K562 (cell line): ENCODE measurements around the gene FAM161B. TPM values are rescaled to one million over a fixed set of nuclear protein-coding genes. Genes with fewer than 3 reads are reported as not detected.

ENCODE experiments used
- BHLHE40 ChIP-seq: IDR thresholded peaks from 2 replicates; pipeline ENCODE4 v1.6.1; 2011; ENCODE audit warnings: low read length, improper control_type of control experiment
- CBFB ChIP-seq: sonication (generic); formaldehyde crosslinking; IDR thresholded peaks from 2 replicates; pipeline ENCODE4 v1.4.0; 2020; ENCODE audit warnings: mild to moderate bottlenecking, missing genetic modification reagents
- DACH1 ChIP-seq: fragments of 450-650 bp; IDR thresholded peaks from 2 replicates; pipeline ENCODE4 v1.6.1; 2018; ENCODE audit not compliant: partially characterized antibody
- GABPB1 ChIP-seq: sonication (generic); formaldehyde crosslinking; IDR thresholded peaks from 2 replicates; pipeline ENCODE4 v1.8.0; 2022; ENCODE audit warnings: mild to moderate bottlenecking, missing genetic modification reagents
- GABPB2 ChIP-seq: fragments of 250-450 bp; sonication (Bioruptor Pico); conservative IDR thresholded peaks from 2 replicates; pipeline ENCODE4 v1.5.1; 2021; ENCODE audit warnings: mild to moderate bottlenecking
- NFIX ChIP-seq: fragments of 250-450 bp; sonication (Bioruptor Pico); IDR thresholded peaks from 2 replicates; pipeline ENCODE4 v1.4.0; 2020; ENCODE audit warnings: low read depth, mild to moderate bottlenecking, moderate library complexity
- POLR3A ChIP-seq: IDR thresholded peaks from 2 replicates; pipeline ENCODE4 v1.6.1; 2011; ENCODE audit warnings: borderline replicate concordance, mild to moderate bottlenecking, moderate library complexity; ENCODE audit not compliant: insufficient read length, insufficient read depth; ENCODE audit errors: extremely low read depth
- PURB ChIP-seq: sonication (generic); formaldehyde crosslinking; IDR thresholded peaks from 2 replicates; pipeline ENCODE4 v1.9.0; 2021; ENCODE audit warnings: low read depth, mild to moderate bottlenecking, missing genetic modification reagents
- RBM34 ChIP-seq: fragments of 200-400 bp; formaldehyde crosslinking; IDR thresholded peaks from 2 replicates; pipeline ENCODE4 v1.6.1; 2018; ENCODE audit warnings: low read length, borderline replicate concordance; ENCODE audit not compliant: insufficient read depth
- SNIP1 ChIP-seq: fragments of 450-650 bp; IDR thresholded peaks from 2 replicates; pipeline ENCODE4 v1.7.1; 2017; ENCODE audit warnings: low read depth, mild to moderate bottlenecking
- TCF7 ChIP-seq: sonication (generic); IDR thresholded peaks from 2 replicates; pipeline ENCODE4 v1.6.1; 2016; ENCODE audit warnings: antibody characterized with exemption, borderline replicate concordance
- ZBTB8A ChIP-seq: fragments of 450-650 bp; IDR thresholded peaks from 2 replicates; pipeline ENCODE4 v1.6.1; 2018; ENCODE audit warnings: mild to moderate bottlenecking, moderate library complexity; ENCODE audit not compliant: partially characterized antibody
- ZNF133 ChIP-seq: fragments of 250-450 bp; sonication (Bioruptor Pico); IDR thresholded peaks from 2 replicates; pipeline ENCODE4 v1.4.0; 2020; ENCODE audit warnings: mild to moderate bottlenecking
- ZNF165 ChIP-seq: fragments of 250-450 bp; sonication (Bioruptor Pico); IDR thresholded peaks from 2 replicates; pipeline ENCODE4 v1.4.0; 2020; ENCODE audit warnings: borderline replicate concordance
- ZNF324 ChIP-seq: fragments of 250-450 bp; sonication (Bioruptor Pico); IDR thresholded peaks from 2 replicates; pipeline ENCODE4 v1.4.0; 2020; ENCODE audit warnings: mild to moderate bottlenecking
- ZNF444 ChIP-seq: fragments of 250-450 bp; sonication (Bioruptor Pico); IDR thresholded peaks from 2 replicates; pipeline ENCODE4 v1.4.0; 2020; ENCODE audit warnings: mild to moderate bottlenecking, moderate library complexity
- polyA plus RNA-seq, 8 experiments: library from polyadenylated mRNA; depleted of rRNA in 4 of 8; stranded (reverse) in 5 of 8; unstranded in 3 of 8; fragments of >200 nt; fragmentation: Nextera tagmentation in 2 of 8; fragmentation: Illumina TruSeq in 1 of 8; extraction: Ambion mirVana in 2 of 8; extraction: Trizol in 1 of 8; gene quantifications; 2 replicates each; pipeline versions ENCODE4 v1.2.1 to v1.2.3, GENCODE V29; 2011 to 2014; ENCODE audit warnings: inconsistent platforms in 1 of 8, missing spikeins in 1 of 8
- total RNA-seq, 7 experiments: library from RNA; depleted of rRNA in 6 of 7; stranded (reverse); fragments of >200 nt in 6 of 7; fragmentation: Illumina TruSeq in 2 of 7; extraction: Trizol in 2 of 7; gene quantifications; 2 replicates each; pipeline versions ENCODE4 v1.2.1 to v1.2.3, GENCODE V29; 2011 to 2021; ENCODE audit warnings: low replicate concordance in 1 of 7
- TF ChIP-seq, protein P1 (sequence below): sonication (generic); formaldehyde crosslinking; IDR thresholded peaks from 2 replicates; pipeline ENCODE4 v1.8.1; 2023; ENCODE audit warnings: missing genetic modification reagents, mild to moderate bottlenecking, borderline replicate concordance
- TF ChIP-seq, protein P2 (sequence below): fragments of 450-650 bp; conservative IDR thresholded peaks from 2 replicates; pipeline ENCODE4 v1.6.1; 2016; ENCODE audit warnings: missing genetic modification characterization, low read depth, mild to moderate bottlenecking, control low read depth, missing compliant biosample characterization

Gene FAM161B
- total and polyA plus RNA-seq, 9 of the 15 experiments (the other 6 are each of a cell fraction or from before 2014, with no cell fraction given): 0.15 to 1.3 (median 0.84) TPM

DNA sequence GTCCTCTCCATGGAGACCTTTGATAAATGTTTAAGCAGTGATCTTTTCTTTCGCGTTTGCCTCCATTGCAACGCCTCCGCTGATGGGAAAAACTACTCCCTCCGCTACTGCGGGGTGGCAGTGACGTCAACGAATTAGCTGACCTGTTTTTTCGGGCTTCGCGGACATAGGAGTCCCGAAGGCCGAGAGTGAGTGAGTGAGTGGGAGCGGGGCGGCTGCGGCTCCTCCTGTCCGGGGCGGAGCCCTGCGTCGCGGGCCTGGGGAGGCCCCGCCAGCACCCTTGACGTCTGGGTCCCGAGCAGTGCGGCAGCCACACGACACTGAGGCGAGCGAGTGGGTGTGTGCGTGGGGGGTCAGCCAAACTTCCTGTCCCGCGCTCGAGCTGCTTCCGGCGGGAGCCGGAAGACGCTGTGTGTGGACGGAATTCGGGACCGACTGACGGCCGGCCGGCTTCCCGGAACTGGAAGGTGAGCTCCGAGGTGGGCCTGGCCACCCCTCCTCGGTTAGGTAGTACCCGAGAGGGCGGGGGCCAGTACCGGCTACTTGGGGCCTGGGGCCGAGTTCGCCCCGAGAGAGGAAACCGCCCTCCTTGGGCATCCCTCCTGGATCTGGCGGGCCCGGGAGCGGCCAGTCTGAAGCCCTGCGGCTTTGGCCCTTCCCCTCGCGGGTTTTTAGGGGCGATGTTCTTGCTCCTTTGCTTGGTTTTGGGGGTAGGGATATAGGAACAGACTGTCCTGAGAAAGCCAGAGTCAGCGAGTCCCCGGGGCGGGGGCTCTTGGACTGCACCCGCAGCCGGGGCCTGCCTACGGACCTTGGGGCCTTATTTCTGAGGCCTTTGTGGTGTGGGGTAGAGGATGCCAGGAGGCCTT, 63.2 kb downstream of the FAM161B start, which contains the start of gene ZNF410 (continued):
- TF ChIP-seq, protein P1, sequence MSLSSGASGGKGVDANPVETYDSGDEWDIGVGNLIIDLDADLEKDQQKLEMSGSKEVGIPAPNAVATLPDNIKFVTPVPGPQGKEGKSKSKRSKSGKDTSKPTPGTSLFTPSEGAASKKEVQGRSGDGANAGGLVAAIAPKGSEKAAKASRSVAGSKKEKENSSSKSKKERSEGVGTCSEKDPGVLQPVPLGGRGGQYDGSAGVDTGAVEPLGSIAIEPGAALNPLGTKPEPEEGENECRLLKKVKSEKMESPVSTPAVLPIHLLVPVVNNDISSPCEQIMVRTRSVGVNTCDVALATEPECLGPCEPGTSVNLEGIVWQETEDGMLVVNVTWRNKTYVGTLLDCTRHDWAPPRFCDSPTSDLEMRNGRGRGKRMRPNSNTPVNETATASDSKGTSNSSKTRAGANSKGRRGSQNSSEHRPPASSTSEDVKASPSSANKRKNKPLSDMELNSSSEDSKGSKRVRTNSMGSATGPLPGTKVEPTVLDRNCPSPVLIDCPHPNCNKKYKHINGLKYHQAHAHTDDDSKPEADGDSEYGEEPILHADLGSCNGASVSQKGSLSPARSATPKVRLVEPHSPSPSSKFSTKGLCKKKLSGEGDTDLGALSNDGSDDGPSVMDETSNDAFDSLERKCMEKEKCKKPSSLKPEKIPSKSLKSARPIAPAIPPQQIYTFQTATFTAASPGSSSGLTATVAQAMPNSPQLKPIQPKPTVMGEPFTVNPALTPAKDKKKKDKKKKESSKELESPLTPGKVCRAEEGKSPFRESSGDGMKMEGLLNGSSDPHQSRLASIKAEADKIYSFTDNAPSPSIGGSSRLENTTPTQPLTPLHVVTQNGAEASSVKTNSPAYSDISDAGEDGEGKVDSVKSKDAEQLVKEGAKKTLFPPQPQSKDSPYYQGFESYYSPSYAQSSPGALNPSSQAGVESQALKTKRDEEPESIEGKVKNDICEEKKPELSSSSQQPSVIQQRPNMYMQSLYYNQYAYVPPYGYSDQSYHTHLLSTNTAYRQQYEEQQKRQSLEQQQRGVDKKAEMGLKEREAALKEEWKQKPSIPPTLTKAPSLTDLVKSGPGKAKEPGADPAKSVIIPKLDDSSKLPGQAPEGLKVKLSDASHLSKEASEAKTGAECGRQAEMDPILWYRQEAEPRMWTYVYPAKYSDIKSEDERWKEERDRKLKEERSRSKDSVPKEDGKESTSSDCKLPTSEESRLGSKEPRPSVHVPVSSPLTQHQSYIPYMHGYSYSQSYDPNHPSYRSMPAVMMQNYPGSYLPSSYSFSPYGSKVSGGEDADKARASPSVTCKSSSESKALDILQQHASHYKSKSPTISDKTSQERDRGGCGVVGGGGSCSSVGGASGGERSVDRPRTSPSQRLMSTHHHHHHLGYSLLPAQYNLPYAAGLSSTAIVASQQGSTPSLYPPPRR (CRISPR knock-in tag): no peak
- TF ChIP-seq PURB (CRISPR knock-in tag) (no peak), RBM34 (no peak), ZNF444 (CRISPR knock-in tag) (no peak), ZBTB8A (no peak), ZNF165 (CRISPR knock-in tag) (no peak), ZNF133 (CRISPR knock-in tag) (no peak), GABPB1 (CRISPR knock-in tag) (peak; percentile 93), GABPB2 (CRISPR knock-in tag) (no peak), SNIP1 (no peak), ZNF324 (CRISPR knock-in tag) (no peak), BHLHE40 (peak; percentile 86), TCF7 (no peak), NFIX (CRISPR knock-in tag) (no peak), CBFB (CRISPR knock-in tag) (no peak), POLR3A (no peak), DACH1 (no peak)
- TF ChIP-seq, protein P2, sequence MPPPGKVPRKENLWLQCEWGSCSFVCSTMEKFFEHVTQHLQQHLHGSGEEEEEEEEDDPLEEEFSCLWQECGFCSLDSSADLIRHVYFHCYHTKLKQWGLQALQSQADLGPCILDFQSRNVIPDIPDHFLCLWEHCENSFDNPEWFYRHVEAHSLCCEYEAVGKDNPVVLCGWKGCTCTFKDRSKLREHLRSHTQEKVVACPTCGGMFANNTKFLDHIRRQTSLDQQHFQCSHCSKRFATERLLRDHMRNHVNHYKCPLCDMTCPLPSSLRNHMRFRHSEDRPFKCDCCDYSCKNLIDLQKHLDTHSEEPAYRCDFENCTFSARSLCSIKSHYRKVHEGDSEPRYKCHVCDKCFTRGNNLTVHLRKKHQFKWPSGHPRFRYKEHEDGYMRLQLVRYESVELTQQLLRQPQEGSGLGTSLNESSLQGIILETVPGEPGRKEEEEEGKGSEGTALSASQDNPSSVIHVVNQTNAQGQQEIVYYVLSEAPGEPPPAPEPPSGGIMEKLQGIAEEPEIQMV: no peak
